GM12874 (cell line): ENCODE results near the gene SLC35F4.
A peak's percentile ranks its signal among the peaks of the same experiment; 100 is the strongest.

Source experiments
- CTCF ChIP-seq: IDR thresholded peaks from 2 replicates; pipeline ENCODE4 v1.5.1; 2011; ENCODE audit warnings: low read depth, mild to moderate bottlenecking, control low read depth, low read length, moderate library complexity; ENCODE audit not compliant: insufficient read depth

The SLC35F4 gene

GRCh38 chr14:57847706-57848105 is 18.2 kb downstream of the SLC35F4 start:
- TF ChIP-seq CTCF = no peak

GRCh38 chr14:57847096-57847495 is 18.8 kb downstream of the SLC35F4 start:
- no peak for TF ChIP-seq CTCF

- TF ChIP-seq CTCF = no peak
Observed at GRCh38 chr14:57846596-57846995, 19.3 kb downstream of the SLC35F4 start.

GRCh38 chr14:57845802-57846531 is 19.9 kb downstream of the SLC35F4 start:
- TF ChIP-seq CTCF = no peak

- no peak for TF ChIP-seq CTCF
Observed at GRCh38 chr14:57845316-57845715, 20.6 kb downstream of the SLC35F4 start.

- peak; percentile 2; the same call in 1 of the 2 replicates for TF ChIP-seq CTCF
Observed at GRCh38 chr14:57837267-57837666, 28.6 kb downstream of the SLC35F4 start.

GRCh38 chr14:57835766-57836165 is 30.1 kb downstream of the SLC35F4 start:
- no peak for TF ChIP-seq CTCF

- no peak for TF ChIP-seq CTCF
Observed at GRCh38 chr14:57834961-57835360, 30.9 kb downstream of the SLC35F4 start.
